Neural crest cell (in vitro differentiated cells): ENCODE measurements around the gene CEP55. TPM values are rescaled to one million over a fixed set of nuclear protein-coding genes. Genes with fewer than 3 reads are reported as not detected.

ENCODE experiments used
- DNase-seq: peaks from one replicate; pipeline ENCODE4 v3.0.0; 2021; ENCODE audit warnings: low read depth, mixed read lengths, low spot score
- H3K27ac Mint-ChIP-seq: one replicate; pipeline ENCODE4 v1.8.0; 2021; ENCODE audit warnings: mild to moderate bottlenecking, mixed read lengths; ENCODE audit not compliant: unreplicated experiment
- H3K27me3 Mint-ChIP-seq: 2 replicates; pipeline ENCODE4 v1.8.0; 2021; ENCODE audit warnings: low read depth, mild to moderate bottlenecking, mixed read lengths
- H3K36me3 Mint-ChIP-seq: 2 replicates; pipeline ENCODE4 v1.8.0; 2021; ENCODE audit warnings: low read depth, mild to moderate bottlenecking, mixed read lengths
- H3K4me1 Mint-ChIP-seq: 2 replicates; pipeline ENCODE4 v1.8.0; 2021; ENCODE audit warnings: mixed read lengths
- H3K4me3 Mint-ChIP-seq: one replicate; pipeline ENCODE4 v1.8.0; 2021; ENCODE audit warnings: mild to moderate bottlenecking, mixed read lengths
- H3K9me3 Mint-ChIP-seq: 2 replicates; pipeline ENCODE4 v1.8.0; 2021; ENCODE audit warnings: mixed read lengths
- long read RNA-seq: library from polyadenylated mRNA; unstranded; transcript quantifications from one replicate; pipeline ENCODE4 v2.0.0, GENCODE V29; 2020
- total RNA-seq: library from RNA; stranded (reverse); gene quantifications from 2 replicates; pipeline ENCODE4 v1.2.1, GENCODE V29; 2021
- TF ChIP-seq, protein P1 (sequence below): fragments of 200-600 bp; sonication (generic); conservative IDR thresholded peaks from 2 replicates; pipeline ENCODE4 v1.5.0; 2021; ENCODE audit warnings: antibody characterized with exemption, mild to moderate bottlenecking

CEP55 gene
- total RNA-seq: 30.7 and 30.9 TPM in 2 replicates
- long read RNA-seq, partial matches to known transcripts: 1 of 3 reads
- long read RNA-seq, other reads (novel, unspliced or antisense): 2 of 3 reads

DNA sequence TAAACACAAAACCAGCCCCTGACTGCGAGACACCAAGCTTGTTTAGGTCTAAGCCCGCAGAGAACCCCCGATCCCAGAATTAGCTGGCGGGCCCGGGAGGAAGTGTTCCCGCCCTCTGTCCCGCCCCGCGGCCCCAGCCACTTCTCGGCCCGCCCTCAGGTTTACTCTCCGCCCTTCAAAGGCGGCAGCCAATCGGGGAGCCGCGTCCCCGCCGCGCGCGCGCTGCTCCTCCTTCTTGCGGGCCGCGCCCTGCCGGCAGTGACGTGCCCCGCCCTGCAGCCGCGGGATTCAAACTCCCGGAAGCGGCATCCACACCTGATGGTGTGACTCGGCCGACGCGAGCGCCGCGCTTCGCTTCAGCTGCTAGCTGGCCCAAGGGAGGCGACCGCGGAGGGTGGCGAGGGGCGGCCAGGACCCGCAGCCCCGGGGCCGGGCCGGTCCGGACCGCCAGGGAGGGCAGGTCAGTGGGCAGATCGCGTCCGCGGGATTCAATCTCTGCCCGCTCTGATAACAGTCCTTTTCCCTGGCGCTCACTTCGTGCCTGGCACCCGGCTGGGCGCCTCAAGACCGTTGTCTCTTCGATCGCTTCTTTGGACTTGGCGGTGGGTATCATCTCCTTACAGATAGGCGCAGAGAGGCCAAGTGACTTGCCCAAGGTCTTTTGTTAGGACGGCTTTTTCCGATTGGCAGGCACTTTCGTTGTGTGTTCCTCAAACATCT, at the start of gene CEP55:
TSS of gene CEP55 (plus strand) at position 291 of the 720 bp plus-strand sequence. CDS start 3,440 bp downstream, outside the sequence.
- Mint-ChIP-seq H3K27ac (peak within 1 kb of the TSS; percentile 93), H3K4me3 (peak within 1 kb of the TSS; percentile 94), H3K9me3 (no peaks in the 10 kb centered on the region), H3K36me3 (no peaks in the 10 kb centered on the region), H3K27me3 (no peaks in the 10 kb centered on the region), H3K4me1 (peaks cover 44% of the 10 kb centered on the region)
- TF ChIP-seq, protein P1, sequence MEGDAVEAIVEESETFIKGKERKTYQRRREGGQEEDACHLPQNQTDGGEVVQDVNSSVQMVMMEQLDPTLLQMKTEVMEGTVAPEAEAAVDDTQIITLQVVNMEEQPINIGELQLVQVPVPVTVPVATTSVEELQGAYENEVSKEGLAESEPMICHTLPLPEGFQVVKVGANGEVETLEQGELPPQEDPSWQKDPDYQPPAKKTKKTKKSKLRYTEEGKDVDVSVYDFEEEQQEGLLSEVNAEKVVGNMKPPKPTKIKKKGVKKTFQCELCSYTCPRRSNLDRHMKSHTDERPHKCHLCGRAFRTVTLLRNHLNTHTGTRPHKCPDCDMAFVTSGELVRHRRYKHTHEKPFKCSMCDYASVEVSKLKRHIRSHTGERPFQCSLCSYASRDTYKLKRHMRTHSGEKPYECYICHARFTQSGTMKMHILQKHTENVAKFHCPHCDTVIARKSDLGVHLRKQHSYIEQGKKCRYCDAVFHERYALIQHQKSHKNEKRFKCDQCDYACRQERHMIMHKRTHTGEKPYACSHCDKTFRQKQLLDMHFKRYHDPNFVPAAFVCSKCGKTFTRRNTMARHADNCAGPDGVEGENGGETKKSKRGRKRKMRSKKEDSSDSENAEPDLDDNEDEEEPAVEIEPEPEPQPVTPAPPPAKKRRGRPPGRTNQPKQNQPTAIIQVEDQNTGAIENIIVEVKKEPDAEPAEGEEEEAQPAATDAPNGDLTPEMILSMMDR: no peak
- DNase-seq: peak; percentile 94

DNA sequence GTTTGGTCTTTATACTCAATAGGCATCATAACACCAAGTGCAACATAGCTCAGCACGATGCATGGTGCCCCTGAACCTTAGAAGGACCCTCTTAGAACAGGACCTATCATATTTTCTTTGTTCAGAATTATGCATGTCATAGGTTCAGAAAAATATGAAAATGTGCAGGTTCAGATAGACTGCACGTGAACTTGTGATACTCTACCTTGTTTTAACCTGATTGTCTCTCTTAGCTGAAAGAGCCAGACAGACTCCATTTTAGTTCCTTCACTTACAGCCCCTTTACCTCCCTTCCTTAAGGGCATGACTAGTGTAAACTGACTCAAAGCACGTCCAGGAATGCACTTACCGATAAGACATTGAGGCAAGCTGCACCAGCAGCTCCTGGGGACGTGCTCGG, 49.4 kb upstream of the CEP55 start:
- H3K4me3 Mint-ChIP-seq: no peak overlapping the region
- no peaks in the 10 kb centered on the region for H3K36me3 Mint-ChIP-seq
- H3K4me1 Mint-ChIP-seq: peaks cover 25% of the 10 kb centered on the region
- TF ChIP-seq, protein P1: no peak
- no peak overlapping the region for H3K27ac Mint-ChIP-seq
- no peaks in the 10 kb centered on the region for H3K27me3 Mint-ChIP-seq
- no peaks in the 10 kb centered on the region for H3K9me3 Mint-ChIP-seq
- no peak for DNase-seq

DNA sequence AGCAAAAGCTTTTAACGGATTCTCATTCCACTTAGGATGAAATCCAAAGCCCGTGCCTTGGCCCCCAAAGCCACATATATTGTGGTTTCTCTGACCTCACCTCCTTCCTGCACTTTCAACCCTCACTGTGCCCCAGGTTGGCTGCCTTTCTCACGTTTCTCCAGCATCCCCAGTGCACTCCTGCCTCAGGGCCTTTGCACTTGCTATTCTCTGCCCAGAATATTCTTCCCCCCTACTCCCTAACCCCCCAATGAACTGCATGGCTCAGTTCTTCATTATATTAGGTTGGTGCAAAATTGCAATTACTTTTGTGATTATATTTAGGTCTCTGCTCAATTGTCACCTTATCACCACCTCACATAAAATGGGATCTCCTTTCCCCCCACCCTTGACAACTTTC, 48.4 kb upstream of the CEP55 start:
- no peak for DNase-seq
- H3K27ac Mint-ChIP-seq: peak overlapping the region; percentile 24

DNA sequence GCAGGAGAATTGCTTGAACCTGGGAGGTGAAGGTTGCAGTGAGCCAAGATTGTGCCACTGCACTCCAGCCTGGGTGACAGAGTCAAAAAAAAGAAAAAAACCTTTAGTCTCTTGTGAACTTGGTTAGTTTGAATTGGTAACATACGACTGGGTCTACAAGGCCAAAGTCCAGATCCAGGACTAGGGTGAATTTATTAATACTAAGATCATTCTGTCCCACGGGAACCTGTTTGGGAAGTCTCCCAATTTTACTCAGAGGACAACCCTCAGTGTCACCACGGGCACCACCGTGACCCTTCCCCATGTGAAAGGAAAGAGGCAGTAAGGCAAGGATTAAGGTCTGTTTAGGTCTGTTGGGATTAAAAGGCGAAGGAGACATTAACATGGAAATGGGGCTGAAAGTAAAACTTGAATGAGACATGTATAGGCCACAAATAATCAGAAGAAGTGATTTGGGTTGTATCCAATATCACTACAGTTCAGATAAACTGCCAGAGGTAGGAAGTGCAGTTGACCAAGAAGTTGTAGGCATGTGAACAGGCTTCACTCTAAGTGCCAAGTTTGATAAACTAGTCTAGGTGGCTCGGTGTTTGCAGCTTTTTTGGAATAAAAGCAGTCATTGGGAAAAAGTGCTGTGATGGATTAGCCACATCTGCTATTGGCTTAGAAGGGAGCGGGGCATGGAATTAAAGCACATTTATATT, 45.0 kb upstream of the CEP55 start:
- TF ChIP-seq, protein P1: no peak
- no peak overlapping the region for H3K4me3 Mint-ChIP-seq
- no peaks in the 10 kb centered on the region for H3K9me3 Mint-ChIP-seq
- peaks cover 14% of the 10 kb centered on the region for H3K4me1 Mint-ChIP-seq
- no peaks in the 10 kb centered on the region for H3K27me3 Mint-ChIP-seq
- H3K27ac Mint-ChIP-seq: no peak overlapping the region
- DNase-seq: no peak
- H3K36me3 Mint-ChIP-seq: no peaks in the 10 kb centered on the region

More for the DNA sequence above, 48.4 kb upstream of the CEP55 start:
- H3K4me1 Mint-ChIP-seq: peaks cover 25% of the 10 kb centered on the region
- H3K27me3 Mint-ChIP-seq: no peaks in the 10 kb centered on the region
- TF ChIP-seq, protein P1: no peak
- no peaks in the 10 kb centered on the region for H3K9me3 Mint-ChIP-seq
- H3K36me3 Mint-ChIP-seq: no peaks in the 10 kb centered on the region
- no peak overlapping the region for H3K4me3 Mint-ChIP-seq

DNA sequence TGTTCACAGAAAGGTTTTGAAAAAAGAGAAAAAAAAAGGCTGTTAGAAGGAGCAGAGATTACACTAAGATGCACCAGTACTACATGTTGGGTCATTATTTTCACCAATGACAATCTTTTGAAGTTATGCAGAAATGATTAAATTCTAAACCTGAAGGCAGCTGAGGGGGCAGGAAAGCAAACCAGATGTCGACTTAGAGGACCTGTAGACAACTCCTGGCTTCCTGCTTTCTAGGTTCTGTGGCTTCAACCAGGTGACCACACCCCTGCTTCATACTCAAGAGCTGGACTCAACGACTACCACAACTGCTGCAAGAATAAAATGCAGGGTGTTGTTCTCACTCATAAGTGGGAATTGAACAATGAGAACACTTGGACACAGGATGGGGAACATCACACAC, 44.3 kb upstream of the CEP55 start:
- Mint-ChIP-seq H3K27me3 (no peaks in the 10 kb centered on the region), H3K27ac (no peak overlapping the region), H3K9me3 (no peaks in the 10 kb centered on the region)

More for the DNA sequence above, 44.3 kb upstream of the CEP55 start:
- no peaks in the 10 kb centered on the region for H3K36me3 Mint-ChIP-seq
- H3K4me3 Mint-ChIP-seq: no peak overlapping the region
- H3K4me1 Mint-ChIP-seq: peaks cover 20% of the 10 kb centered on the region
- no peak for DNase-seq
- TF ChIP-seq, protein P1: no peak
